H1 (cell line): Measurements from ENCODE around the gene NOC2L. TPM values are rescaled to one million over a fixed set of nuclear protein-coding genes. Genes with fewer than 3 reads are reported as not detected.

Source experiments
- CTCF ChIA-PET: fragments of 300-600 bp; sonication (Branson Sonifier 250); formaldehyde crosslinking; loops from one replicate; lab custom pipeline; 2021; ENCODE audit not compliant: partially characterized antibody; lab: Charles Lee
- POLR2A ChIA-PET: fragments of 300-600 bp; sonication (Branson Sonifier 250); formaldehyde crosslinking; loops from one replicate; lab custom pipeline; 2021; ENCODE audit warnings: inconsistent platforms; ENCODE audit not compliant: partially characterized antibody; lab: Charles Lee
- DNase-seq, 2 experiments: peaks; one replicate each; pipeline versions ENCODE4 v3.0.0 to v3.0.0-alpha.2; 2010 to 2022; ENCODE audit warnings: low spot score in 2 of 2, low read depth in 1 of 2, mixed read lengths in 1 of 2
- FAIRE-seq: peaks from 2 replicates; lab custom pipeline; 2011; peaks lifted over from hg19 to GRCh38; lab: Jason Lieb, UNC
- H2AFZ ChIP-seq: 2 replicates; pipeline ENCODE4 v1.8.1; 2012; ENCODE audit warnings: low read length, inconsistent platforms
- H2AK5ac ChIP-seq: 2 replicates; pipeline ENCODE4 v1.6.1; 2013; ENCODE audit warnings: low read depth, low read length
- H2BK120ac ChIP-seq: replicated peaks from 2 replicates; pipeline ENCODE3; 2013; ENCODE audit warnings: low read depth, low read length, inconsistent platforms
- H2BK12ac ChIP-seq: 2 replicates; pipeline ENCODE4 v1.6.1; 2013; ENCODE audit warnings: low read depth, low read length
- H2BK15ac ChIP-seq: 2 replicates; pipeline ENCODE4 v1.6.1; 2013; ENCODE audit warnings: low read length
- H2BK20ac ChIP-seq: 2 replicates; pipeline ENCODE4 v1.6.1; 2013; ENCODE audit warnings: low read length
- H2BK5ac ChIP-seq: 2 replicates; pipeline ENCODE4 v1.6.1; 2013; ENCODE audit warnings: low read depth, low read length
- H3K14ac ChIP-seq: 2 replicates; pipeline ENCODE4 v1.6.1; 2013; ENCODE audit warnings: inconsistent platforms; ENCODE audit not compliant: insufficient read length
- H3K18ac ChIP-seq: 2 replicates; pipeline ENCODE4 v1.6.1; 2013; ENCODE audit warnings: low read length; ENCODE audit errors: extremely low read depth
- H3K23ac ChIP-seq: 2 replicates; pipeline ENCODE4 v1.6.1; 2013; ENCODE audit warnings: inconsistent platforms; ENCODE audit not compliant: insufficient read length
- H3K23me2 ChIP-seq: 2 replicates; pipeline ENCODE4 v1.6.1; 2013; ENCODE audit warnings: low read depth, low read length
- H3K27ac ChIP-seq: 2 replicates; pipeline ENCODE4 v1.6.1; 2011; ENCODE audit warnings: low read depth, low read length, inconsistent platforms
- H3K27me3 ChIP-seq, 4 experiments: replicated peaks in 1 of 4; 1 replicate in 1 of 4; 2 replicates in 3 of 4; pipeline versions ENCODE4 v1.6.1 to v1.8.1; 2011 to 2013; ENCODE audit warnings: low read length in 3 of 4, mild to moderate bottlenecking in 3 of 4, inconsistent platforms in 2 of 4, mixed read lengths in 2 of 4, moderate library complexity in 1 of 4; ENCODE audit not compliant: control insufficient read depth in 3 of 4, insufficient read depth in 3 of 4; ENCODE audit errors: extremely low read depth in 1 of 4
- H3K36me3 ChIP-seq, 4 experiments: 2 replicates each; pipeline versions ENCODE4 v1.6.1 to v1.8.1; 2011 to 2013; ENCODE audit warnings: mild to moderate bottlenecking in 4 of 4, low read length in 3 of 4, moderate library complexity in 2 of 4, control low read depth in 1 of 4, inconsistent platforms in 1 of 4; ENCODE audit not compliant: insufficient read depth in 4 of 4, control insufficient read depth in 2 of 4
- H3K4ac ChIP-seq: replicated peaks from 2 replicates; pipeline ENCODE3; 2013; ENCODE audit warnings: low read length, low read depth, mixed read lengths, inconsistent platforms; ENCODE audit not compliant: insufficient read length
- H3K4me1 ChIP-seq, 4 experiments: replicated peaks in 1 of 4; 1 replicate in 1 of 4; 2 replicates in 3 of 4; pipeline versions ENCODE4 v1.6.1 to v1.8.1; 2011 to 2013; ENCODE audit warnings: low read length in 3 of 4, inconsistent platforms in 2 of 4, mixed read lengths in 1 of 4; ENCODE audit not compliant: insufficient read depth in 4 of 4, control insufficient read depth in 3 of 4
- H3K4me2 ChIP-seq, 2 experiments: 2 replicates each; pipeline versions ENCODE4 v1.6.1 to v1.8.1; 2011 to 2013; ENCODE audit warnings: low read depth in 2 of 2, low read length in 2 of 2, control low read depth in 1 of 2, inconsistent platforms in 1 of 2, mild to moderate bottlenecking in 1 of 2; ENCODE audit not compliant: insufficient read depth in 1 of 2
- H3K4me3 ChIP-seq, 4 experiments: fragments of 200-600, 300-600 bp in 1 of 4; sonication (generic), shearing (Covaris generic), sonication (Bioruptor Twin) in 1 of 4; 2 replicates each; pipeline versions ENCODE4 v1.5.1 to v1.8.1; 2011 to 2016; ENCODE audit warnings: low read length in 4 of 4, low read depth in 3 of 4, control low read depth in 2 of 4, inconsistent platforms in 2 of 4, mild to moderate bottlenecking in 2 of 4, mixed read lengths in 1 of 4, moderate library complexity in 1 of 4; ENCODE audit not compliant: insufficient read depth in 2 of 4; ENCODE audit errors: extremely low read depth in 1 of 4
- H3K56ac ChIP-seq: replicated peaks from 2 replicates; pipeline ENCODE3; 2013; ENCODE audit warnings: low read depth, mild to moderate bottlenecking, mixed read lengths, low read length, inconsistent platforms; ENCODE audit not compliant: insufficient read length
- H3K79me1 ChIP-seq: 2 replicates; pipeline ENCODE4 v1.6.1; 2013; ENCODE audit warnings: low read depth, low read length, control low read depth
- H3K79me2 ChIP-seq, 2 experiments: 2 replicates each; pipeline versions ENCODE4 v1.6.1 to v1.8.1; 2012 to 2013; ENCODE audit warnings: low read length in 2 of 2, mild to moderate bottlenecking in 2 of 2, inconsistent platforms in 1 of 2; ENCODE audit not compliant: insufficient read depth in 2 of 2, control insufficient read depth in 1 of 2
- H3K9ac ChIP-seq, 4 experiments: replicated peaks in 1 of 4; 1 replicate in 1 of 4; 2 replicates in 3 of 4; pipeline versions ENCODE4 v1.6.1 to v1.8.1; 2011 to 2013; ENCODE audit warnings: low read depth in 3 of 4, low read length in 3 of 4, control low read depth in 2 of 4, mild to moderate bottlenecking in 2 of 4, moderate library complexity in 2 of 4, inconsistent platforms in 1 of 4; ENCODE audit errors: extremely low read depth in 1 of 4
- H3K9me3 ChIP-seq, 2 experiments: 2 replicates each; pipeline versions ENCODE4 v1.6.1 to v1.8.1; 2012 to 2013; ENCODE audit warnings: mild to moderate bottlenecking in 2 of 2, moderate library complexity in 2 of 2, control low read depth in 1 of 2, inconsistent platforms in 1 of 2, low read depth in 1 of 2, low read length in 1 of 2, mixed read lengths in 1 of 2; ENCODE audit not compliant: insufficient read depth in 2 of 2
- H4K20me1 ChIP-seq, 2 experiments: replicated peaks in 1 of 2; 2 replicates each; pipeline versions ENCODE3 to v1.8.1; 2011 to 2013; ENCODE audit warnings: inconsistent platforms in 2 of 2, low read length in 2 of 2, mild to moderate bottlenecking in 1 of 2; ENCODE audit not compliant: insufficient read depth in 2 of 2, control insufficient read depth in 1 of 2
- H4K5ac ChIP-seq: 2 replicates; pipeline ENCODE4 v1.6.1; 2013; ENCODE audit warnings: low read length, low read depth, mixed read lengths, inconsistent platforms; ENCODE audit not compliant: insufficient read length
- H4K8ac ChIP-seq: 2 replicates; pipeline ENCODE4 v1.8.0; 2013; ENCODE audit warnings: mild to moderate bottlenecking, moderate library complexity, low read length, inconsistent platforms; ENCODE audit not compliant: insufficient read depth; ENCODE audit errors: extremely low read depth
- H4K91ac ChIP-seq: replicated peaks from 2 replicates; pipeline ENCODE3; 2013; ENCODE audit warnings: low read length, mixed read lengths, inconsistent platforms; ENCODE audit not compliant: insufficient read length
- BACH1 ChIP-seq: IDR thresholded peaks from 2 replicates; pipeline ENCODE4 v1.6.1; 2012; ENCODE audit warnings: low read length, improper control_type of control experiment
- BRCA1 ChIP-seq: IDR thresholded peaks from 2 replicates; pipeline ENCODE4 v1.6.1; 2012; ENCODE audit warnings: low read depth, low read length, improper control_type of control experiment
- CHD1 ChIP-seq: IDR thresholded peaks from 2 replicates; pipeline ENCODE4 v1.6.1; 2012; ENCODE audit warnings: low read depth, low read length, improper control_type of control experiment
- CREB1 ChIP-seq: IDR thresholded peaks from 2 replicates; pipeline ENCODE4 v1.6.1; 2012; ENCODE audit warnings: inconsistent platforms
- EZH2 ChIP-seq: fragments of 200-600 bp; sonication (generic); IDR thresholded peaks from 2 replicates; pipeline ENCODE4 v1.7.1; 2012; ENCODE audit warnings: low read depth, mild to moderate bottlenecking, moderate library complexity, low read length, inconsistent platforms; ENCODE audit not compliant: severe bottlenecking
- KDM4A ChIP-seq: IDR thresholded peaks from one replicate; pipeline ENCODE4 v1.7.1; 2012; ENCODE audit warnings: low read depth, mild to moderate bottlenecking, moderate library complexity, low read length, inconsistent platforms; ENCODE audit not compliant: severe bottlenecking
- RXRA ChIP-seq: IDR thresholded peaks from 2 replicates; pipeline ENCODE4 v1.6.1; 2011; ENCODE audit warnings: low read depth, mild to moderate bottlenecking, low read length, moderate library complexity; ENCODE audit not compliant: insufficient read depth
- SAP30 ChIP-seq: fragments of 300-600 bp; sonication (generic); IDR thresholded peaks from 2 replicates; pipeline ENCODE4 v1.7.1; 2012; ENCODE audit warnings: low read length, moderate library complexity, mild to moderate bottlenecking, inconsistent platforms; ENCODE audit not compliant: insufficient read depth, insufficient replicate concordance
- SIRT6 ChIP-seq: IDR thresholded peaks from one replicate; pipeline ENCODE4 v1.7.1; 2012; ENCODE audit warnings: low read length, inconsistent platforms
- SP4 ChIP-seq: IDR thresholded peaks from 2 replicates; pipeline ENCODE4 v1.6.1; 2012; ENCODE audit warnings: low read length, inconsistent platforms
- TCF12 ChIP-seq: IDR thresholded peaks from 2 replicates; pipeline ENCODE4 v1.6.1; 2011; ENCODE audit warnings: low read depth, mild to moderate bottlenecking, low read length
- WGBS, 2 experiments: shearing (Covaris generic) in 1 of 2; methylation state at CpG; one replicate each; pipeline versions ENCODE4 v1.1.6 to v1.1.7; 2013 to 2015; ENCODE audit warnings: low lambda C conversion rate in 2 of 2, mixed read lengths in 2 of 2, inconsistent platforms in 1 of 2, low coverage in 1 of 2, missing lambda C conversion rate in 1 of 2; ENCODE audit not compliant: insufficient replicate concordance in 2 of 2, insufficient coverage in 1 of 2, insufficient read length in 1 of 2; ENCODE audit errors: extremely low coverage in 1 of 2, missing lambda C conversion rate in 1 of 2; 5-methylcytosine and 5-hydroxymethylcytosine counted together
- polyA plus RNA-seq, 7 experiments: library from polyadenylated mRNA; depleted of rRNA in 3 of 7; stranded (reverse) in 5 of 7; unstranded in 2 of 7; fragments of >200 nt in 5 of 7; fragments of 200-250 nt in 2 of 7; gene quantifications; 1 replicate in 5 of 7; 2 replicates in 1 of 7; 4 replicates in 1 of 7; pipeline versions ENCODE4 v1.2.1 to v1.2.3, GENCODE V29; 2011 to 2013; ENCODE audit warnings: missing spikeins in 2 of 7, mixed read lengths in 2 of 7
- total RNA-seq: library from RNA; stranded (reverse); fragmentation: NEBNext Ultra II Directional; extraction: Animal tissue kit (Norgen Biotek cat#: 25700); gene quantifications from 2 replicates; pipeline ENCODE4 v1.2.1, GENCODE V29; 2021
- TF ChIP-seq, protein P1 (sequence below): IDR thresholded peaks from 2 replicates; pipeline ENCODE4 v1.6.1; 2011; ENCODE audit warnings: low read length, improper control_type of control experiment
- TF ChIP-seq, protein P2 (sequence below): IDR thresholded peaks from 2 replicates; pipeline ENCODE4 v1.6.1; 2012; ENCODE audit warnings: inconsistent platforms

The NOC2L gene
- total and polyA plus RNA-seq, 2 of the 8 experiments (the other 6 are each of a cell fraction or from before 2014, with no cell fraction given) = 74.7 to 130 TPM

- no peak overlapping the region for H3K9ac ChIP-seq
- no peaks in the 10 kb centered on the region for H3K79me1 ChIP-seq
- H2BK12ac ChIP-seq = no peak overlapping the region
- POLR2A ChIA-PET = interaction anchor here (0.7 to 1.4 kb wide), 4 partner anchors 9 to 257 kb away, joined by 3 read pairs; partner anchors contain the start of genes B3GALT6, PLEKHN1 and SDF4
- no peak overlapping the region for H3K14ac ChIP-seq
- H3K18ac ChIP-seq = no peak overlapping the region
- no peak for DNase-seq
- no peak overlapping the region for H3K23ac ChIP-seq
- no peak overlapping the region for H2BK120ac ChIP-seq
- no peaks in the 10 kb centered on the region for H3K36me3 ChIP-seq
- H3K4me2 ChIP-seq = peak overlapping the region; percentile 11 to 84; a peak in 2 of 4 replicates
- H2BK5ac ChIP-seq = no peak overlapping the region
- H3K4ac ChIP-seq = no peak overlapping the region
- H3K23me2 ChIP-seq = peaks cover 5% of the 10 kb centered on the region; the same call in 1 of the 2 replicates
- H4K8ac ChIP-seq = no peak overlapping the region
- no peak for FAIRE-seq
- WGBS, 2 experiments = 83% methylated on average over 5 of the region's 9 CpGs; no CpG with 5 or more reads in 1 of the 2 experiments
- no peak overlapping the region for H4K5ac ChIP-seq
- CTCF ChIA-PET = interaction anchor here (0.6 to 7.0 kb wide), 14 partner anchors 8 to 320 kb away, joined by 3 to 53 read pairs (median 4); partner anchors contain the start of genes NOC2L and PERM1
- no peaks in the 10 kb centered on the region for H3K79me2 ChIP-seq
- no peak overlapping the region for H2AFZ ChIP-seq
- no peaks in the 10 kb centered on the region for H3K9me3 ChIP-seq
- peaks cover 0 to 21% (median 8%) of the 10 kb centered on the region in 4 experiments; a peak in 4 of 7 replicates for H3K27me3 ChIP-seq
- no peak overlapping the region for H2AK5ac ChIP-seq
- H3K56ac ChIP-seq = no peak overlapping the region
- peaks cover 0 to 9% of the 10 kb centered on the region in 2 experiments for H4K20me1 ChIP-seq
- no peak overlapping the region for H3K4me3 ChIP-seq
- H3K27ac ChIP-seq = no peak overlapping the region
- H4K91ac ChIP-seq = no peak overlapping the region
- no peak overlapping the region for H2BK20ac ChIP-seq
- H3K4me1 ChIP-seq = peaks cover 0 to 14% (median 4%) of the 10 kb centered on the region in 4 experiments; a peak in 4 of 7 replicates
- no peak overlapping the region for H2BK15ac ChIP-seq
- TF ChIP-seq TCF12 = no peak
- no peak for TF ChIP-seq BACH1
- no peak for TF ChIP-seq CREB1
- no peak for TF ChIP-seq RXRA
- TF ChIP-seq KDM4A = no peak
- no peak for TF ChIP-seq SAP30
- TF ChIP-seq, protein P1, sequence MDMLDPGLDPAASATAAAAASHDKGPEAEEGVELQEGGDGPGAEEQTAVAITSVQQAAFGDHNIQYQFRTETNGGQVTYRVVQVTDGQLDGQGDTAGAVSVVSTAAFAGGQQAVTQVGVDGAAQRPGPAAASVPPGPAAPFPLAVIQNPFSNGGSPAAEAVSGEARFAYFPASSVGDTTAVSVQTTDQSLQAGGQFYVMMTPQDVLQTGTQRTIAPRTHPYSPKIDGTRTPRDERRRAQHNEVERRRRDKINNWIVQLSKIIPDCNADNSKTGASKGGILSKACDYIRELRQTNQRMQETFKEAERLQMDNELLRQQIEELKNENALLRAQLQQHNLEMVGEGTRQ = no peak
- TF ChIP-seq, protein P2, sequence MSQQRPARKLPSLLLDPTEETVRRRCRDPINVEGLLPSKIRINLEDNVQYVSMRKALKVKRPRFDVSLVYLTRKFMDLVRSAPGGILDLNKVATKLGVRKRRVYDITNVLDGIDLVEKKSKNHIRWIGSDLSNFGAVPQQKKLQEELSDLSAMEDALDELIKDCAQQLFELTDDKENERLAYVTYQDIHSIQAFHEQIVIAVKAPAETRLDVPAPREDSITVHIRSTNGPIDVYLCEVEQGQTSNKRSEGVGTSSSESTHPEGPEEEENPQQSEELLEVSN = no peak
- no peak for TF ChIP-seq SIRT6
- TF ChIP-seq EZH2 = no peak
- TF ChIP-seq CHD1 = no peak
- no peak for TF ChIP-seq BRCA1
- no peak for TF ChIP-seq SP4
These were observed 16.3 kb upstream of the NOC2L start for GRCh38 chr1:975365-975764.
